Left lung (tissue), 10 donors: ENCODE results near the gene CHCHD4. TPM values are rescaled to one million over a fixed set of nuclear protein-coding genes. Genes with fewer than 3 reads are reported as not detected.

Experiments
- ATAC-seq: fragments of 200-7000 bp; cut with Tn5 transposase; one replicate; pipeline ENCODE4 v1.9.1; 2020; ENCODE audit warnings: moderate library complexity
- DNase-seq, 4 donors: peaks; one replicate each; pipeline ENCODE4 v3.0.0-alpha.2; 2013 to 2020
- H3K27ac ChIP-seq, 2 donors: fragments of 200-600 bp; sonication (generic) in 1 of 2; one replicate each; pipeline versions ENCODE4 v1.5.0 to v1.8.0; 2020 to 2021
- H3K27me3 ChIP-seq, 2 donors: fragments of 200-600 bp; sonication (generic) in 1 of 2; one replicate each; pipeline versions ENCODE4 v1.5.0 to v1.8.0; 2020 to 2021
- H3K36me3 ChIP-seq, 2 donors: fragments of 200-600 bp; sonication (generic) in 1 of 2; one replicate each; pipeline versions ENCODE4 v1.5.0 to v1.8.0; 2020 to 2021
- H3K4me1 ChIP-seq, 2 donors: fragments of 200-600 bp; one replicate each; pipeline ENCODE4 v1.8.0; 2021
- H3K4me3 ChIP-seq, 2 donors: fragments of 200-600 bp; sonication (generic) in 1 of 2; one replicate each; pipeline versions ENCODE4 v1.5.0 to v1.8.0; 2020 to 2021; ENCODE audit warnings: mild to moderate bottlenecking in 1 of 2
- H3K9me3 ChIP-seq, 2 donors: fragments of 200-600 bp; sonication (generic) in 1 of 2; one replicate each; pipeline versions ENCODE4 v1.5.0 to v1.8.0; 2020 to 2021
- intact Hi-C, 2 donors: fragments of 100-400 bp; cut with DNase I; formaldehyde crosslinking; loops; one replicate each; pipeline versions ENCODE4 v1.11.2 to v1.14.2; 2022
- polyA plus RNA-seq, 6 donors: library from polyadenylated mRNA; unstranded; fragments of 120-200 nt; gene quantifications; one replicate each; pipeline ENCODE4 v1.2.1, GENCODE V29; 2013; ENCODE audit not compliant: insufficient read length in 6 of 6
- total RNA-seq, 2 donors: library from RNA; stranded (reverse); fragmentation: NEBNext Ultra II Directional; extraction: Animal tissue kit (Norgen Biotek cat#: 25700); gene quantifications; one replicate each; pipeline ENCODE4 v1.2.1, GENCODE V29; 2021
- TF ChIP-seq, protein P1 (sequence below), 2 donors: fragments of 200-600 bp; sonication (generic) in 1 of 2; IDR thresholded peaks; one replicate each; pipeline versions ENCODE4 v1.5.0 to v1.8.0; 2021; ENCODE audit warnings: antibody characterized with exemption in 2 of 2
- donor health status: DM: no; HTN: yes; CAD: no.
- donor health status: DM: no; HTN: no; CAD: no.

The CHCHD4 gene
- total and polyA plus RNA-seq, 8 donors = 9.6 to 15.3 (median 13.4) TPM

DNA sequence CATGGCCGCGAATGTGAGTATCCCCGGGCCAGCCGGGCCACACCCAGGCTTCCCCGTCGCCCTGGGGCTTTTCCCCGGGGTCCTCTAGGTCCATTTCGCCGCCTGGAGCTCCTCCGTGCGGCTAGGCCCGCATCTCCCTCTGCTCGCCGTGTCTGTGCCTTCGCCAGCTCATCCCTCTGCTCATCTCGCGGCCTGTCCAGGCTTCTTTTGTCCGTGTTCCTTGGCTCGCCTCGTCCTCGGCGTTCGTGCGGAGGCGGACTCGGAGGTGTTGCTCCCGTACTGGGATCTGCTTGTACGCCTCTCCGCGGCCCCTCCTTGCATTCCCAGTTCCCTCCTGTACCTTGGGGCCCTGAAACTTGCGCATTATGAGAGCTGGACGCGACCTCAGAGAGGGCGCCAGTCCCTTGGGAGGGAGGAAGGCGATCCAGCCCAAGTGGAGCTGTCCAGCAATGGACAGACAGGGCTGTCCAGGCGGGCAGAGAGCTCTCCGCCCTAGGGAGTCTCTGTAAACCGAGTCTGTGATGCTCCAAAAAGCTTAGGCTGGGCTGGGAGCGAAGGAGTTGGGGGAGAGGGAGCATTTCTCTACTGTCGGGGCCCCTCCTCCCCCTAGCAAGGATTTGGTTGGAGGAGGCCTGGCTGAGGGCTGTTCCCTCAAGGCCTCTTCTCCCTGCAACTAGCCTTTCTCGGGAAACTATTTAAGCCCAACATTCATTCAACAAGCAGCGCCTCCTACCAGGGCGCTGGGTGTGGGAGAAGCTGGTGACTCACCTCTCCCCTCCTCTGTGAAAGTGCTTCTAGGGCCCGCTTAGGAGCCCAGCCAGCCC, 735 bp upstream of the CHCHD4 start:
- H3K4me3 ChIP-seq = peak overlapping the region; percentile 89 to 96
- intact Hi-C loops = no loop called here
- peaks cover 19 to 41% of the 10 kb centered on the region in 2 donors for H3K4me1 ChIP-seq
- no peaks in the 10 kb centered on the region for H3K9me3 ChIP-seq
- DNase-seq (peak in 2 of 4 donors; percentile 65 to 88), ATAC-seq (peak; percentile 74)
- peak overlapping the region; percentile 94 to 97 for H3K27ac ChIP-seq
- H3K36me3 ChIP-seq = peaks cover 3 to 41% of the 10 kb centered on the region in 2 donors
- H3K27me3 ChIP-seq = no peaks in the 10 kb centered on the region
- TF ChIP-seq, protein P1, sequence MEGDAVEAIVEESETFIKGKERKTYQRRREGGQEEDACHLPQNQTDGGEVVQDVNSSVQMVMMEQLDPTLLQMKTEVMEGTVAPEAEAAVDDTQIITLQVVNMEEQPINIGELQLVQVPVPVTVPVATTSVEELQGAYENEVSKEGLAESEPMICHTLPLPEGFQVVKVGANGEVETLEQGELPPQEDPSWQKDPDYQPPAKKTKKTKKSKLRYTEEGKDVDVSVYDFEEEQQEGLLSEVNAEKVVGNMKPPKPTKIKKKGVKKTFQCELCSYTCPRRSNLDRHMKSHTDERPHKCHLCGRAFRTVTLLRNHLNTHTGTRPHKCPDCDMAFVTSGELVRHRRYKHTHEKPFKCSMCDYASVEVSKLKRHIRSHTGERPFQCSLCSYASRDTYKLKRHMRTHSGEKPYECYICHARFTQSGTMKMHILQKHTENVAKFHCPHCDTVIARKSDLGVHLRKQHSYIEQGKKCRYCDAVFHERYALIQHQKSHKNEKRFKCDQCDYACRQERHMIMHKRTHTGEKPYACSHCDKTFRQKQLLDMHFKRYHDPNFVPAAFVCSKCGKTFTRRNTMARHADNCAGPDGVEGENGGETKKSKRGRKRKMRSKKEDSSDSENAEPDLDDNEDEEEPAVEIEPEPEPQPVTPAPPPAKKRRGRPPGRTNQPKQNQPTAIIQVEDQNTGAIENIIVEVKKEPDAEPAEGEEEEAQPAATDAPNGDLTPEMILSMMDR (IDR thresholded peaks at IDR 0.05) = no peak

DNA sequence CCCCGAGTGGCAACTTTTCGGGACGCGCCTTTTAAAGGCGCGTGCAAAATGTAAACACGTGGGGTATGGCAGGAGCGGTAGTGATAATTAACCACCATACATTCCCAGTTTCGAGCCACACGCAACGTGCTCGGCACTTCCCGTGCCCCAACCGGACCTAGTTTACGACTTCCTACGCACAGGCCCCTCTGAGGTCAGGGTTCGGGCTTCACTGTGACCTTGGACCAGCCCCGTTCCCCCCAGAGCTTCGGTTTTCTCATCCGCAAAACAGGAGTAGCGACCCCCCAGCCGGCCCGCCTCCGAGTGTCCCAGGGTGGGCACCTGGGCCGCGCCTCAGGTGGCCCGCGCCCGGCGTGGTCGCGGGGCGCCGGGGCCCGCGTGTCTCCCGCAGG, 451 bp downstream of the CHCHD4 start:
- H3K4me3 ChIP-seq = peak overlapping the region; percentile 89 to 96
- peaks cover 0 to 29% of the 10 kb centered on the region in 2 donors for H3K36me3 ChIP-seq
- H3K4me1 ChIP-seq = peaks cover 19 to 41% of the 10 kb centered on the region in 2 donors
- peak; percentile 36 for ATAC-seq
- TF ChIP-seq, protein P1 (IDR thresholded peaks at IDR 0.05) = no peak
- intact Hi-C loops = no loop called here
- H3K27me3 ChIP-seq = no peaks in the 10 kb centered on the region
- H3K9me3 ChIP-seq = no peaks in the 10 kb centered on the region
- H3K27ac ChIP-seq = peak overlapping the region; percentile 94 to 97
- DNase-seq = peak in 3 of 4 donors; percentile 31 to 78 (median 44)

DNA sequence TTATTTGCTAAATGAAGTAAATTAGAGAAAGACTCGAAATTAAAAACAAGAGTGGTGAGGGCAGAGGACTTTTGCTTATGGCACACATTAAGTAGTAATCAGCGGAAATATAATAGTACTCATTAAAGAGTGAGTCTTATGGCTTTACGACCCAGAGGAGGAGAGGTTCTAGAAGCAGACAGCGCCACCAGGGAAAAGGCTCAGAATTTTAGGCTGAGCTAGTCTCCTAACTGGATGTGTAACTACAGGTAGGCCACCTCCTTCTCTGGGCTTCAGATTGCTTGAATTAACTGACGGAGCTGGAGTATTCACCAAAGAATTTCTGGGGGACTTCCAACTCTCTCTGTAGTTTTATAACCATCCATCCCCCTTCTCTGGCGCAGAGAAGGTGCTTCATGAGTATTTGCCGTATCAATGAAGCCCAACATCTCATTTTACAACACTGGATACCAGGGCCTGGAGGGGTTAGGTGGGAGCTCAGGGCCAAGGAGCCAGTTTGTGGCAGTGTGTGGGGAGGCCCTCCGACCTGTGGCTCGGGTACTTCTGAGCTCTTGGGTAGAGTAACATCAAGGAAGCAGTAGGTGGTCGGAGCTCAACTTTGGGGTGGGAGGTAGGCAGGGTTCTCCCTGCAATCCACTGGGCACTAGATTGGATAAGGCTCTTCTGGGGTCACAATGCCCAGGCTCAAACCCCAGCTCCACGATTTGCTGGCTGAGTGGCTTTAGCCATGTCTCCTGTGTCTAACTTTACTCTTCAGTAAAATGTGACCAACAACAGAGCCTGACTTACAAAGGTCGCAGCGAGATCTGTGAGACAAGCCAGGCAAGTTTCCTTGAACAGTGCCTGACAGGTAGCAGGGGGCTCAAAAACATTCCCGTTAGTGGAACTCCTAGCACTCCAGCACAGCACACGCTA, 1.1 kb downstream of the CHCHD4 start:
- H3K27me3 ChIP-seq = no peaks in the 10 kb centered on the region
- ATAC-seq = no peak
- intact Hi-C loops = no loop called here
- H3K27ac ChIP-seq = peak overlapping the region; percentile 94 to 97
- peaks cover 0 to 22% of the 10 kb centered on the region in 2 donors for H3K36me3 ChIP-seq
- H3K4me3 ChIP-seq = peak overlapping the region; percentile 89 to 96
- no peaks in the 10 kb centered on the region for H3K9me3 ChIP-seq
- H3K4me1 ChIP-seq = peaks cover 19 to 41% of the 10 kb centered on the region in 2 donors
- TF ChIP-seq, protein P1 (IDR thresholded peaks at IDR 0.05) = no peak
- peak in 1 of 4 donors; percentile 33 for DNase-seq

DNA sequence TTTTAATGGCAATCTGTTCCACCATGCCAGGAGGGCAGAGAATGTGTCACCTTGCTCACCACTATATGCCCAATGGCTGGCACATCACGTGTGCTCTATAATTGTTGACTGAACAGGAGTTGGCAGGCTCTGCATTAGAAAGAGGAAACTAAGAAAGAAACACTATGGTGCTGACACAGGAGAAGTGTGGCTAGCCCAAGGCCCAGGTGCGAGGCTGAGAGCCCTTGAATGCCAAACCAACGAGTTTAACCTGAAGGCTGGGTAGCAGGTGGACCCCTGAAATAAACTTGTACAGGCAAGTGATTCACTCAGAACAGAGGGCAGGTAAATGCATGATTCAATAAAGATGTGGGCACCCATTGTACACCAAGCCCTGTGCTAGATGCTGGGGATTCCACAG, 2.4 kb downstream of the CHCHD4 start:
- Histone ChIP-seq H3K27ac (no peak overlapping the region), H3K4me1 (peaks cover 19 to 39% of the 10 kb centered on the region in 2 donors), H3K9me3 (no peaks in the 10 kb centered on the region), H3K27me3 (no peaks in the 10 kb centered on the region), H3K4me3 (no peak overlapping the region), H3K36me3 (peaks cover 0 to 9% of the 10 kb centered on the region in 2 donors)
- intact Hi-C loops = no loop called here
- no peak for ATAC-seq
- TF ChIP-seq, protein P1 (IDR thresholded peaks at IDR 0.05) = no peak
- no peak for DNase-seq
